Glomerular endothelial cell (primary cell): ENCODE results near the gene HNF4A. TPM values are rescaled to one million over a fixed set of nuclear protein-coding genes. Genes with fewer than 3 reads are reported as not detected.

ENCODE experiments used
- DNase-seq: peaks from one replicate; pipeline ENCODE4 v3.0.0-alpha.2; 2011; ENCODE audit warnings: low read depth, low spot score; ENCODE audit errors: extremely low read depth
- total RNA-seq: library from RNA; depleted of rRNA; stranded (reverse); fragments of >200 nt; gene quantifications from 2 replicates; pipeline ENCODE4 v1.2.3, GENCODE V29; 2015

Gene HNF4A
- total RNA-seq, 1 donor from 2014 or later, result not detected

GRCh38 chr20:44435630-44436335, 80.3 kb downstream of the HNF4A start:
- DNase-seq, result no peak

GRCh38 chr20:44436393-44436792, 80.9 kb downstream of the HNF4A start:
- no peak for DNase-seq

- DNase-seq, result no peak
These were observed 82.0 kb downstream of the HNF4A start for GRCh38 chr20:44437497-44437896.

- DNase-seq, result no peak
These were observed 83.3 kb downstream of the HNF4A start for GRCh38 chr20:44438782-44439181.

- DNase-seq, result no peak
These were observed 83.8 kb downstream of the HNF4A start for GRCh38 chr20:44439318-44439717.

DNA sequence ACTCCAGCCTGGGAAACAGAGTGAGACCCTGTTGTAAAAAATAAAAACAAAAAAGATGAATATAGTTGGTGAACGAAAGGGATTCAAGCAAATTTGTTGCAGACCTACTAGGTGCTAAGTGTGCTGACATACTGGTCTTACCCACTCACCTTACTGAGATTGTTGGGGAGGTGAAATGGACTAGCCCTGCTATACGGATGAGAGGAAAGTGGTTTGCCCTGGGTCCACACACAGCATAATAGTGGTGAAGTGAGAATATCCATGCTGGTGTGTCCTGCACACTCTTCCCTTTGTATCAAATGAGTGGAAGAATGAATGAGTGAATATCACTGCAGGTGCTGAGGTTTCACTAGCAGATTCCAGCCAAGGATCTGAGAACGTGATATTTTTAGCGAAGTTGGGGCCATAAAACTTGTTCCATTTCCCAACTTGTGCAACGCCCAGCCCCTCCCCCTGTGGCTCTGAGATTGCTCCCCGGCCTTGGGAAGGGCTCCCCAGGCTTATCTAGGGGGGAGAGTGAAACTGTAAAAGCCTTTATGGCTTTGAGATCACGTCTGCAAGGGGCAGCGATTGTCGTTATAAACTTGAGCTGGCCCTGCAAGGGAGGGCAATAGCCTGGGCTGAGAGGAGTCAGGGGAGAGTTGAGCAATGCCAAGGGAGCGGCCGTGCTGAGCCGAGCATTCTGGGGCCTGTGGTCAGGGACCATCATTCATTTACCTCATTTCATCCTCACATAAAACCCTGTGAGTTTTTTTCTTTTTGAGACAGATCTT, 87.0 kb downstream of the HNF4A start:
- no peak for DNase-seq

DNA sequence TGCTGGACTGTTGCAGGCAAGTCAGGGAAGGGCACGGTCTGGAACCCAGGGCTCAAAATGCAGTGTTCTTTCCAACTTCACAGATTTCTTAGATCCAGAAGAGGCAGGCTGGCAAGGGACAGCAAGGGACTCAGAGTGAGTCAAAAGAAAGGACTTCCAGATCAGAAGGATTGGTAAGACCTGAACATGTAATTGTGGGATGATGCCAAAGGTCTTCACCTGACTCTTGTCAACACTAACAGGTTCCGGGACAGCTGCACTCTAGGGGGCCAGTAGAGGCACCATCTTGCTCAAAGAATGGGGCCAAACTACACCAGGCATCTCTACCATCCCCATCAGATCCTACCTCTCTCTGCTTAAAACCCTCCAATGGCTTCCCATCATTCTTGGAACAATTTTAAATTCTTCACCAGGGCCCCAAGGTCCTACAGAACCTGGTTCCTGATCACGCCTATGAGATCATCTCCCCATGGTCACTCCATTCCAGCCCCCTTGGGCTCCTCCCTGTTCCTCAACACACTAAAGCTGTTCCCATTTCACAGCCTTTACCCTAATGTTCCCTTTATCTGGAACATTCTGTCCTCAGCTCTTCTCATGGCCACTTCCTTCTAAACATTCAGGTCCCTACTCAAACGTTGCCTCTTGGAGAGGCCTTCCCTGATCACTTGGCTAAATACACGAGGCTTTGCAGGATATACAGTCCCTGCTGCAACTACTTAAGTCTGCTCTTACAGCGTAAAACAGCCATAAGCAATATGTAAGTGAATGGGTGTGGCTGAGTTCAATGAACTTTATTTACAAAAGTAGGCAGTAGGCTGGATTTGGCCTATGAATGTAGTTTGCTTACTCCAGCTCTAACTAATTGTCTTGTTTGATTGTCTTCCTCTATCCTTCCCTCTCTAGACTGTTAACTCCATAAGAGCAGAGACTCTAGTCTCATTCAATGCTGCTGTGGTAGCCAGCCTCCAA, 90.5 kb downstream of the HNF4A start:
- no peak for DNase-seq

- DNase-seq, result no peak
These were observed 92.4 kb downstream of the HNF4A start for GRCh38 chr20:44447827-44448419.

- no peak for DNase-seq
These were observed 93.5 kb downstream of the HNF4A start for GRCh38 chr20:44448753-44449546.

- DNase-seq, result no peak
These were observed 94.4 kb downstream of the HNF4A start for GRCh38 chr20:44449864-44450263.

- DNase-seq, result no peak
These were observed 94.9 kb downstream of the HNF4A start for GRCh38 chr20:44450281-44450889.

- no peak for DNase-seq
These were observed 95.5 kb downstream of the HNF4A start for GRCh38 chr20:44450903-44451450.

GRCh38 chr20:44454306-44454963, 98.9 kb downstream of the HNF4A start:
- no peak for DNase-seq

DNA sequence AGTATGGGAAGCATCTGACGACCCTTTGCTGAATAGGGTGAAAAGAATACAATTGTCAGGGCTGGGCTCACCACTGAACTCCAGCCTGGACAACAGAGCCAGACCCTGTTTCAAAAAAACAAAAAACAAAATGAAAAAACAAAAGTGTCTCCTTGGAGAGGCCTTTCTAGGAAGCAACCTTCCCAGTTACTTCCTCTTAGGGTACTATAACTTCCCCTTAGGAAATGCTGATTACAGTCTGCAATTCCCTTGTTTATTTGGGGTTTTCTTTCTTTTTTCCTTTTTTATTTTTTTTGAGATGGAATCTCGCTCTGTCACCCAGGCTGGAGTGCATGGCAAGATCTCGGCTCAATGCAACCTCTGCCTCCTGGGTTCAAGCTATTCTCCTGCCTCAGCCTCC, 99.6 kb downstream of the HNF4A start:
- no peak for DNase-seq

DNA sequence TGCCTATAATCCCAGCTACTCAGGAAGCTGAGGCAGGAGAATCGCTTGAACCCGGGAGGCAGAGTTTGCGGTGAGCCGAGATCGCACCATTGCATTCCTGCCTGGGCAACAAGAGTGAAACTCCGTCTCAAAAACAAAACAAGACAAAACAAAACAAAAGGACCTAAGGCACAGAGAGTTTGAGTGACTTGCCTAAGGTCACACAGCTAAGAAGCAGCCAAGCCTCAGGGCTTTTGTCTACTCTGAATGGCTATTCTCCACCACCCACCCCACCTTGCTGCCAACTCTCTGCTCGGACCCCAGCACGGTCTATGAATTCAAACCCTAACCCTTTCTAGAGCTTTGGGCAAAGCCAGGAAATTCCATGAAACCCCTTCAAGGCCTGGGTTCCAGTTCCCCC, 101.1 kb downstream of the HNF4A start:
- no peak for DNase-seq

GRCh38 chr20:44457016-44457415, 101.5 kb downstream of the HNF4A start:
- no peak for DNase-seq

DNA sequence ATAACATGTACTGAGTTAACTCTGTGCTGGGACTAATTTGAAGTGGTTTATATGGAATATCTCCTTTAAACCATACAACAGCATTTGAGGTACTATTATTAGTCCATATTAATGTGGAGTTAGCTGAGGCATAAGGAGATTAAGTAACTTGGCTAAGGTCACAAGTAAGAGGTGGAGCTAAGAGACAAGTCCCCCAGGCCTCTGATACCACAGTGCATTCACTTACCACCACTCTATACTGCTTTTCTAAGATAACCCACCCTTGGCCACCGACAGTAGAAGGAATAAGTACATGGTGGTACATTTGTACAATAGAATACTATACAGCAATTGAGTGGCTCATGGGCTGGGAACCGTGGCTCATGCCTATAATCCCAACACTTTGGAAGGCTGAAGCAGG, 103.8 kb downstream of the HNF4A start:
- no peak for DNase-seq

- no peak for DNase-seq
These were observed 105.3 kb downstream of the HNF4A start for GRCh38 chr20:44460795-44461141.
